ENCODE results near the gene FGD5.

- TF ChIP-seq, protein P1, sequence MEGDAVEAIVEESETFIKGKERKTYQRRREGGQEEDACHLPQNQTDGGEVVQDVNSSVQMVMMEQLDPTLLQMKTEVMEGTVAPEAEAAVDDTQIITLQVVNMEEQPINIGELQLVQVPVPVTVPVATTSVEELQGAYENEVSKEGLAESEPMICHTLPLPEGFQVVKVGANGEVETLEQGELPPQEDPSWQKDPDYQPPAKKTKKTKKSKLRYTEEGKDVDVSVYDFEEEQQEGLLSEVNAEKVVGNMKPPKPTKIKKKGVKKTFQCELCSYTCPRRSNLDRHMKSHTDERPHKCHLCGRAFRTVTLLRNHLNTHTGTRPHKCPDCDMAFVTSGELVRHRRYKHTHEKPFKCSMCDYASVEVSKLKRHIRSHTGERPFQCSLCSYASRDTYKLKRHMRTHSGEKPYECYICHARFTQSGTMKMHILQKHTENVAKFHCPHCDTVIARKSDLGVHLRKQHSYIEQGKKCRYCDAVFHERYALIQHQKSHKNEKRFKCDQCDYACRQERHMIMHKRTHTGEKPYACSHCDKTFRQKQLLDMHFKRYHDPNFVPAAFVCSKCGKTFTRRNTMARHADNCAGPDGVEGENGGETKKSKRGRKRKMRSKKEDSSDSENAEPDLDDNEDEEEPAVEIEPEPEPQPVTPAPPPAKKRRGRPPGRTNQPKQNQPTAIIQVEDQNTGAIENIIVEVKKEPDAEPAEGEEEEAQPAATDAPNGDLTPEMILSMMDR (IDR thresholded peaks at IDR 0.05; ENCODE audit: low read depth, low read length): no peak
- no peak for TF ChIP-seq MAX (IDR thresholded peaks at IDR 0.05; ENCODE audit: low read depth, low read length)
- TF ChIP-seq POLR2A (IDR thresholded peaks at IDR 0.05; ENCODE audit: extremely low read depth, insufficient read length): no peak
- no peak for TF ChIP-seq MYC (IDR thresholded peaks at IDR 0.05; ENCODE audit: low read depth, low read length)
Observed at GRCh38 chr3:14814411-14814871, 4.3 kb upstream of the FGD5 start.
